CD4-positive, alpha-beta T cell treated with Interferon alpha-2 for 1 hour (primary cell): Measurements from ENCODE around the gene FARP1.

Experiments
- DNase-seq, 2 donors: peaks; one replicate each; pipeline ENCODE4 v3.0.0-alpha.2; 2020 to 2022

Gene FARP1

DNA sequence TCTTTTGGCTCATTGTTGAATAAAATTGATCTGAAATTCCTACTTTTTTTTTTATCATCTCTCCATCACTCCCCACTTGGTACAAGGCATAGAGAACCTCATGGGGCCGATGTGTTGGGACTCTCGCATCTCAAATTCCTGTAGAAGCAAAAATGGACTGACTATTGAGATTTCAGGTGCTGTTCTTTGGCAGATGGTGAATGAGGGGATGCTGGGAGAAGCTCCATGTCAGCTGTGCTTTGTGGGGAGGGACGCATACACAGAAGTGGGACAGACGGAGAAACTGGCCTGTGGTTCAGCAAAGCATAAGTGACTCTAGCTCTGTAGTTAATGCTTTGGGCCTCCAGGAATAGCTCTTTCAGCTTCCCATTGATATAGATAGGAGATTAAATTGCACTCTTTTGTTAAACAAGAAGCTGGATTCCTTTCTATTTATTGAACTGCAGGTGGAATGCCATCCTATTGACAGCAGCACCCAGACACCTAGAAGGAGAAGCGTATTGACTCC, 228.7 kb downstream of the FARP1 start:
- no peak for DNase-seq

DNA sequence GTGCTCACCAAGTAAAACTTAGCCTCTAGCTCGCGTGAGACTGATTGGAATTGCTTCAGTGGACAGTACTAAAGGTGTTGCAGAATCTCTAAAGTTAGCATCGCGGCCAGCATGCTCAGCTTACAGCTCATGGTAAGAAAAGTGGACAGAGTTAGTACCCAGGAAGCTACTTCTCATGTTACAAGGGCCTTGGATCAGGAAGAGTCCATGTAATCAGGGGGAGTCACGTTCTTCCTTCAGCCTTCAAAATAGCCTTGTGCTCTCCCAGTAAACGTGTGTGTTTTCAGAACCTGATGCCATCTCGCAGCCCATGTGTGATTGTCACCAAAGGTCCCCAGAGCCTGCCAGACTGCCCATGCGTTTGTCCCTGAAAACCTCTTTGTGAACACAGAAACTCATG, 230.0 kb downstream of the FARP1 start:
- DNase-seq, result no peak

DNA sequence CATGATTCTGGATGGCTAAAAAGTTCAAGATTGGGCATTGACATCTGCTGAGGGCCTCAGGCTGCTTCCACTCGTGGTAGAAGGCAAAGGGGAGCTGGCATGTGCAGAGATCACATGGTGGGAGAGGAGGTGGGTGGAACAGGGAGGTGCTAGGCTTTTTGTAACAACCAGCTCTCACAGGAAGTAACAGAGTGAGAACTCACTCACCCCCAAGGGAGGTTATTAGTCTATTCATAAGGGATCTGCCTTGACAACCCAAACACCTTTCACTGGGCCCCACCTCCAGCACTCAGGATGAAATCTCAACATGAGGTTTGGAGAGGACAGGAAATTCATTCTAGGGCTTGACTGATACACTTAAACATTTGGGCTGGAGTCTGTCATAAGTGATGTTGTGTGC, 231.9 kb downstream of the FARP1 start:
- no peak for DNase-seq

DNA sequence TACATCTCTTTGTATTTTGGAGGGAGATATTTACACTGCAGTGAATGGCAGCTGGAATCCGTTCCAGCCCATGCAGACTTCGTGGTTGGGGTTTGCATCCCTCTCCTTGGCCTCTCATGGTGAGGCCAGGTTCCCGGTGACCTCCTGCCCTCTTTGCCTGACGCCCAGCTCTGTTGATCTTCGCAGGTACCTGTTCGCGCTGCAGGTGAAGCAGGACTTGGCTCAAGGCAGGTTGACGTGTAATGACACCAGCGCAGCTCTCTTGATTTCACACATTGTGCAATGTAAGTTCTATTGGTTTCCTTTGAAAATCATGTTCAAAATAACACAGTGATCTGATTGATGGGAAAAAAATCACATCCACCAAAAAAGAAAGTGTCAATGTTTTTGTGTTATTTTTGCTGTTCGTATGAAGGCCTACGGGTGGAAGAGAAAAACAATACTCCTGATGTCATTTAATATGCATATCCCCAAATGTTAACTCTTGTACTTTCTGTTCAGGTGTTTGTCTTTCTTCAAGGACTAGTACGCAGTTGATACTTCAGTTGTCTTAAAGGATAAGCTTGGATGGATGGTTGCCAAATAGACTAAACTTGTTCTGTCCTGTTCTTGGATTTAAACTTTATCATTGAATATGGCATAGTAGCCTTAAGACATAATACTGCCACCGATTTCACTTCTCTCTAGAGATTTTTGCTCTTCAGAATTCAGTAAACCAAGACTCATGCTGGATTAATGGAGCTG, 234.9 kb downstream of the FARP1 start:
- no peak for DNase-seq

DNA sequence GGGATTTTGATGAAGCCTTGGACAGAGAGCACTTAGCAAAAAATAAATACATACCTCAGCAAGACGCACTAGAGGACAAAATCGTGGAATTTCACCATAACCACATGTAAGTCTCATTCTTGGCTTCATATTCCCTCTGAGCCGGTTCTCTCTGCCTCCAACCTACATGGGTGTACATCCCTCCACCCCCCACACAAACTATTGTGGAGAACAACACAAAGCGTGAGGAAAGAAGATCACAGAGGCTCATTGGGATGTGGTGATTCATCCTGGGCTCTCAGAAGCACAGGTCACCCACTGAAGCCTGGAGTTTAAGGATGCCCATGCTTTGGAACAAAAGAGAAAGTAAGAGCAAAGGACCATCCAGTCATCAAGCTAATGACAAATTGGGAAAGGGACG, 241.8 kb downstream of the FARP1 start:
- no peak for DNase-seq

DNA sequence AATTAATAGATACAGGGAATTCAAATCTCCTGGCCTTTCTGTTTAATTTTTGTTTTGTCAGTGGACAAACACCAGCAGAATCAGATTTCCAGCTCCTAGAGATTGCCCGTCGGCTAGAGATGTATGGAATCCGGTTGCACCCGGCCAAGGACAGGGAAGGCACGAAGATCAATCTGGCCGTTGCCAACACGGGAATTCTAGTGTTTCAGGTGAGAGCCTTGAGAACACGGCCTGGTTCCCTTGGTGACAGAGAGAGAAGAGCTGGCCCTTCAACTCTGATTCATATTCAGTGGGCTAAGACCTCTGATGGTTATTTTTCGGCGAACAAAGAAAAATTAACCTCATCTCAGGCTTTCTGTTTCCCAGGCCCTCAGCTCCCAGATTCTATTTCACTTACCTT, 242.7 kb downstream of the FARP1 start:
- no peak for DNase-seq

DNA sequence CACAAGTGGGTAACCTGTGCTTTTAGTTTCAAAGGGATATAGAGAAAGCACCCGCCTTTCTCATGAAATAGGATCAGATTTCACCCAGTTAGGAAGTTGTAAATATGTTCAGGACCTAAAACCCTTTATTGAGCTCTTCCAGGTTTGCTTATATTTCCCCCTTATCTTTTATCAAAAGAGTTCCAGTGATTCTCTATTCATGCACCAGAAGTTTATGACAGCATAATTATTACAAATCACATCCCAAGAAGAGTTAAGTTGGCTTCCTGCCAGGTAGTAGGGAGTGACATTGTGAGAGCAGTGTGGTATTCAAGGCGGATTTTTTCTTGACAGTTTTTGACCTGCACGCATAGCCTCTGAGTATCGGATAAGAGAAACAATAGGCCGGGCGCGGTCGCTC, 243.7 kb downstream of the FARP1 start:
- DNase-seq, result no peak

DNA sequence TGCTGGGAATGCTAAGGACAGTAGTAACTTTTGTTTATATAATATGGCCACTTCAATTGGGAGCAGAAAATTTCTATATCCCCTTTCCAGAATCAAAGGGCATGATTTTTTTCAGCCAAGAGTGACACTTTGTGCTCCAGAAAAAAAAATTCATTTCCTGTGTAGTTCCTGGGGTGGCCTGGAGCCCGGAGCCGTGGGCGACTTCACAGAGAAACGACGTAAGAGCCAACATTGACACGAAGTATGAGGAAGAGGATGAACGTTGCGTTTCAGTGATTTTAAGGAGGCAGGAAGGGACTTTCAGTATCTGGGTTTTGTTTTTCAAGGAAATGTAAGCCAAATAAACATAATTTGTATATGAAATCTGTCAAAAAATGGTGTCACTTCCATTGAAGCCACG, 246.4 kb downstream of the FARP1 start:
- DNase-seq, result no peak

DNA sequence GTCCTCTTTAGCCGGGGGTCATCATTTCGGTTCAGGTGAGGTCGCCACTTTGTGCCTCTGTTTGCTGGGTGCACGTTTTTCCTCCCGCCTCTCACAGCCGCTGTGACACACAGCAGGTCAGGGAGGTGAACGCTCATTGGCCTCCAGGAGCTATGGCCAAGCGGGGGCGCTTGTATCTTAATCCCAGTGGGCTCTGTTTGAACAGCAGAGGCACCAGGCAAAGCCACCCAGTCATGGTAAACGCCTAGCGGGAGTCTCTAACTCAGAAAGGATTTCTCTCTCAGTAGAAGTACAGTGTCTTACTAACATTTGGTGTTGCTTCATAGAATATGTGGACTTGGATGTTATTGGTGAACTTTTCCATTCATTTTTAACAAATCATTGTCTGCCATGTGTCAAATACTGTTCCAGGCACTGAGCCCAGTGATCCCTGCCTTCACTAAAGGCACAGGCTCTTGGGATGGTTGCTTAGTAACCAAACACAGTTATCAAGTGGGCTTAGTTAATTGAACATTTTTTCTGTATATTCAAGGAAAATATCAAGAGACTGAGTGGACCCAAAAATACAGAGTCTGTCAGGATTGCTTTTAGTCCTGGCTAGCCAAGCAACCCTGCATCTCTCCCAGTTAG, 247.3 kb downstream of the FARP1 start:
- no peak for DNase-seq

DNA sequence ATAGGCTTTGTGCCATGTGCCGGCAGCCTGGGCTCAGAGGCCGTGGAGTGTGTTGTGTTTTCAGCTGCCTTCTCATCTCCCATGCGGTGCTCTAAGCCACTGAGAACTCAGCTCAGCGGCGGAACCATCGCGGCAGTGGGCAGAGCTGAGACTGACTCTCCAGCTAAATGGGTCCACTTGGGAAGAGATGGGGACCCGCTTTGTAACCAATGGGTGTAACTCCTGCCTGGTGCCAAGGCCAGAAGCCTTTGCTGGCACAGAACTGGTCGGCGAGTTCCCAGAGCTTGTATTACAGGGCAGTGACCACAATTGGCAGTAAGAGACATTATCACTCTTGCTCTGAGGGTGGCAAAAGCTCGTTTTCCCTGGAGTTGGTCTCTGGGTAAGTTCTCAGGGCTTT, 251.0 kb downstream of the FARP1 start:
- no peak for DNase-seq

DNA sequence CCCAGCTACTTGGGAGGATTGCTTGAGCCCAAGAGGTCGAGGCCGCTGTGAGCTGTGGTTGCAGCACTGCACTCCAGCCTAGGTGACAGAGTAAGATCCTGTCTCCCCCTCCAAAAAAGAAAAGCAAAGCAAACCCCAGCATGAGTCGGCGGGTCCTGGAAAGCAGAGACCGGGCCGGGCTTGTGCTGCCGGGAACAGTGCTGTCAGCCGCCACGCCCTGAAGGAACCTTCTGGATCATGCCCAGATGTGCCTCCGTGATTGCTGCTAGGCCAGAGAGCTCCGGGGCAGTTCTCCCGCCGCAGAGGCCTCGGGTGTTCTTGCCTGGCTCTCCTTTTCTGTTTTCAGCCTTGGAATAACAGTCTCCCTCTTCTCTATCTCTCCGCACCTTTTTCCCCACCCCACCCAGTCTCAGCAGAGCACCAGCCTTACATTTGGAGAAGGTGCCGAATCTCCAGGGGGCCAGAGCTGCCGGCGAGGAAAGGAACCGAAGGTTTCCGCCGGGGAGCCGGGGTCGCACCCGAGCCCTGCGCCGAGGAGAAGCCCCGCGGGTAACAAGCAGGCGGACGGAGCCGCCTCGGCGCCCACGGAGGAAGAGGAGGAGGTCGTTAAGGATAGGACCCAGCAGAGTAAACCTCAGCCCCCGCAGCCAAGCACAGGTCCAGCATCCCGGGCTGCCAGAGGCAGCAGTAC, 252.1 kb downstream of the FARP1 start:
- DNase-seq, result no peak

DNA sequence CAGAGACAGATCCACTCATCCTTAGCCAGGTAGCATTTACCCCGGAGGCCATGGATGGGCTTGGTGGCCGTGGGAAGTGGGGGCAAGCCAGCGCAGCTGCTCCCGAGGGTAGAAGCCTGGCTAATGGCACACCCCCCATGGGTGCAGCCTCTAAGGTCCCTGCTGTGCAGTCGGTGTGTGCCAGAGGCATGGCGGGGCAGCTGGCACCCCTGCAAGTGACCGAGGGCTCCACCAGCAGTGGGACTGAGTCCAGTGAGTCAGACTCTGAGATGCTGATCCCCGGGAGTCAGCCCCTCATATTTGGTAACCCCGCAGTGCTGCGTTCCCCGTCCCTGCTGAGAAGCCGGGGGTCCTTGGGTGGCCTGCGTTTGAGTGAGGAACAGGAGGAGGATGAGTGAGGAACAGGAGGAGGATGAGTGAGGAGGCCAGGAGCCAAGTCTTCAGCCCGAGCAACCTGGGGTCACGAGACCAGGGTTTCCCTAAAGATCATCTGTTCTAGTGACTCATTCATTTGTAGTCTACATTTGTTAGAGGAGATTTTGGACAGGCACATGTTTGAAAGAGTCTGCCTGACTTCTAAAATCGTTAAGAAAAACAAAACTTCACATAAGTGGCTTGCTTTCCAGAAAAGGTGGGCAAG, 253.3 kb downstream of the FARP1 start:
- DNase-seq, result no peak

DNA sequence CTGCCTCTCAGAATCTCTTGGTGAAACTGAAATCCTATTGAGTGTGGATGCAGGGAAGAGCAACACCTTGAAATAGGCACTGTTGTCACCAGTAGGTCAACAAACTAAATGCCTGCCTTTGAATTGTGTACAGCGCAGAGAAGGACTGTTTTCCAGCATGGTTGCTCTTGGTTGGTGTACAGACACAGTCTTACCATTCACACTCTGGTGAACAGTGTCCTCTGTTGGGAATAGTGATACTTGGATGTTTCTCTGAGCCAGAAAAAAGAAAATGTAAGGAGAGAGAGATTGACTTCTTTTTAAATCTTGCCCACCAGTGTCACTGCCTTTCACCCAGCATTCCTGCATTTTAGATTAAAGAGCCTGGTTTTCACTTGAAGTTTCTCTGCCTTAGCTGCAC, 254.3 kb downstream of the FARP1 start:
- DNase-seq, result no peak

DNA sequence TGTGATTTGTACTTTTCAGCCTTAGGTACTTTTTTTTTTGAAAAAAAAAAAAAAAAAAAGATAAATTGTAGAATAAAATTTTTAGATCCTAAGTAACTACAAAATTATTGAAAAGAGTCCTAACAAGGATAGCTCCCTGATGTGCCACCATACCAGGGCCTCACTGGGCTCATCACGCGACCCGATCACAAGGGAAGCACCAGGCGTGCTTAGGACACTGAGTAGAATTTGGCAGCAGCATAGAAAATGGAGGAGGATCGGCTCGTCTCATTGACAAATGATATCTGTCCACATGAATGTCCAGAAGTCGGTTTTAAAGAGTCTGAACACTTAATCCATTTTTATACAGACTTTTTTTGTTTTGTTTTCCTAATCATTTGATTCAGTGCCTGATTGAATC, 255.0 kb downstream of the FARP1 start:
- no peak for DNase-seq

DNA sequence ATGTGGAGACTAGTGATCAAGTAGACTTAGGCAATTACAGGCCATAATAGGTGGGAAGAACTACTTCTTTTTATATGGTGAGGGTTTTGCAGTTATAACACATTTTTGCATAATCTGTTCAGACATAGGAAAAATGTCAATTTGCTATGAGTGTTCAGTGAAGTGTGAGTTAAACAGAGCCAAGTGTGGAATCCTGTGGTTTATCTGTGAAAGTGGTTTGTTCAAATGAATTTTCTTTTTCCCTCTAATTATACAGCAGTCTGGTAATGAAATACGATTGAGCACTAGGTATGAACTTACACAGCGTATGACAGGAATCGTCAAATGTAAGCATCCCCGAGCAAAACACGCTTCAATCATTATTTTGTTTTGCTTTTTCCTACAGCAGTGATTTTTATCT, 255.7 kb downstream of the FARP1 start:
- no peak for DNase-seq

DNA sequence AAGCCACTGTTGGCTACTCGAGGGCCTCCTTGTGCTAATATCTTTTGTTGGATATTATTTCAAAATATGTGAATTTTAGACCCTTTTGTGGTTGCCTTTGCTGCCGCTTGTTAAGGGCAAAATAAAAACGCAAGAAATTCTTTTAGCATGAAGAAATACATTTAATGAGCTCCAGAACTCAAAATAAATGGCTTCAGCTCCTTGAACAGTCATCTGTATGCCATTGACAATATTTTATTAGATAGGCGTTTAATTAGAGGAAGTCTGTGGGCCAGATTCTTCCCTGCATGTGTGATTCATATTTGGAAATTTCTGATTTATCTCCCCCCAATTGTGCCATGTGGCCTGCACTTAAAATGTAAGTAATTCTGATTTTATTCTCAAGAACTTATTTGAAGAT, 256.9 kb downstream of the FARP1 start:
- DNase-seq, result no peak

DNA sequence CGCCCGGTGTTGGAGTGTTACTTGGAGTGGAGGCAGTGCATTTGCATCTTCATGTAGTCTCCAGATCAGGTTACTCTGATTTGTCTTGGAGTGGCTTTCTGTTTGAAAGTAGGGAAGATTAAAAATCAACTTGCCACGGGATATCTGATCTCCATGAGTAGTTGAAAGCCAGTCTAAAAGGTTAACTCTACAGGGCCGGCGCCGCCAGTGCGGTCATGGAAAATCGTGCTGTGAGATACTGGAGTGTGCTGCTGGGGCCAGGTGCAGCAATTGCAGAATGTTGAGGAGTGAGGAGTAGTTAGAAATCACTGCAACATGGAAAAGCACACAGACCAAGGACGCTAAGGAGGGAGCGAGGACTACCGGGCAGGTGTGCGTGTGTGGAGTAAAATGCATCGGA, 259.0 kb downstream of the FARP1 start:
- no peak for DNase-seq

DNA sequence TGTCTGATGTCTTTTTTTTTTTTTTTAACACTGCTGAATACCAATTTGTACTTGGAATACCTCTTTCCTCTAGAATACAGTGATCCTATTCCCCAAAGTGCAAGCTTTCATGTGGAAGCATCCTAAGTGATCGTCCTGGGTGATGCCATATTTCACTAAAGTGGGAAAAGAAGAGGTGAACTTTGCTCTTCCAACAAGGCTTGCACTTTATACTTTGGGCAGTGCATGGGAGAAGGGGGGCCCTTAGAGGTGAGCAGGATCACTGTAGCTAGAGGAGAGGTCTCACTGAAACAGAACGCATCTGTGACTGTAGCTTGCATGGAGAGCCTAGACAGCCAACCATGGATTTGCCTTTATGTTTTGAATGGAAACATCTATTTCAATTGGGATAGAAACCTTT, 260.2 kb downstream of the FARP1 start:
- DNase-seq, result no peak

DNA sequence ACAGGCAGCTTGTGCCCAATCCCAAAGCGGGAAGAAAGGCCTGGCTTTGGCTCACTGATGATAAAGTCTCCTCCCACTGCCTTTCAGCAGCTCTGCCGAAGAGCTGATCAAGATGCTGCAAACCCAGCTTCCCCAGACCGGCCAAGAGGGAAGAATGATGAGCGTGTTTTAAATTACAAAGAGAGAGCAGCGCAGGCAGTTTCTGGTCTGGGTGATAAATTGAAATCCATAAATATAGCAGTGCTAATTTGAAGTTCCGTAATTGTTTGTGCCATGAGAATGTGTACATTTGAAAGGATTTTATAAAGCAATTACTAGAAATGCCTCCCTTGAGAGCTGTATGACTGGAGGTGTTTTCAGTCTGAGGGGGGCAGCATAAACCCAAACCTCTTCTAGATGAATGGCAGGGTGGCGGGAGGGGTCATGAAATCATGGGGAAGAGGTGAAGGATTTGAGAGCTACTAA, 262.2 kb downstream of the FARP1 start:
- no peak for DNase-seq

DNA sequence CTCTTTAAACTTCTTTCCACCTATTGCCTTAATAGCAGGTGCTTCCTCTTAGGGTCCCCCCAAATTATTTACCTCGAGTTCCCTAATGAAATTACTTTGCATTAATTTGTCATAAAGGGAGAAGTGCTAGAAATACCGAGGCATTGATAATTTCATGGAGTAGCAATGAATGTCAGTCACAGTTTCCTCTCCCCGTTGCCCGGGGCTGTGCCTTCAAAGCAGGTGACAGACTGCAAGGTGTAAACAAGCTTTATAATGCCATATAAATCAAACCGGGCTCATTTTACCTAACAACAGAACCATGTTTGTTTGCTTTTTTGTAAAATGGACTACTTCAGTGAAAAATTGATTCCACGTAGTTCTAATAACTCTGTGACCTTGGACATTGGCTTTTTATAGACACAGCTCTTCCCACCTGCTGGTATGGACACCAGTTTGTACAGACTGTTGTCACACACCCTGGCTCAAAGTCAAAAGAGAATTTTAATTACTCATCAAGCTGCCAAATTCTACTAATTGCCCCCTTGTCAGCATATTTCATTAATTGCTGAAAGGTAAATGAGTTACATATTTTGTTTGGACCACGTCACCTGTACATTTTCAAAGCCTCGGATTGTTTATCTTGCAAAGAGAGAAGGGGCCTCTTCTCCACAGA, 262.9 kb downstream of the FARP1 start:
- DNase-seq, result no peak

DNA sequence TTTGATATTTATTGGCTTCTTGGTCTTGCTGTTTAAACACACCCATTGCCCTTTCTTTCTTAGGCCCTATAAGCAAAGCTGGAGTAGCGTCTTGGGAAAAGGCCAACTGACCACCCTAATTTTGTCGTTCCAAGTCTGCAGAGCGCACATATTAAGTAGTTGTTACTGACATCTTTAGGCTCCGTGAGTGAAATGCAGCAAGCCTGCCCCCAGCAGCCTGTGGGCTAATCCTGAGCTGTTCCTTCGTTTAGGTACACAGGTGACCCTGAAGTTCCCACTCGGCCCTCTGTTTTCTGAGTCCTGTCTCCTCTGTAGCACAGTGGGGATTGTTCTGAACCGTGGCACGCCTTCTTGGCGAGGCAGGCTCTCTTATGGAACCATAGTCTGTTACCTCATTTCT, 263.5 kb downstream of the FARP1 start:
- DNase-seq, result no peak

DNA sequence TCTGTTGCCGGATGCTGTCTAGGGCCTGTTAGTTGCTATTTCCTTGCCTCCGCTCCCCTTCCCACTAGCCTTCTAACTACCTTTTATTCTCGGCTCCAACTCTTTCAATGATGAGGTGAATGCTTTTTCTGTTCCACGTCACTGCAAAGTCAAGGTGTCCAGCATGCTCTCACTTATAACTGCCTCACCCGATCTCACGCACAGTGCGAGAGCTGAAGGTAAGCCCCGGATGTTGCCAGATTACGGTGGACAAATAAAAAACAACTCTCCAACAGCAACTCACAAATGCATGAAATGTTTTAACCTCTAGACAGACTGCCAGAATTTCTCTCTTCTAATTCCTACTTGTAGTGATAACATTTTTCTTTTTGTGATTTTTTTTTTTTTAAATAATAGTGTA, 264.1 kb downstream of the FARP1 start:
- DNase-seq, result no peak

DNA sequence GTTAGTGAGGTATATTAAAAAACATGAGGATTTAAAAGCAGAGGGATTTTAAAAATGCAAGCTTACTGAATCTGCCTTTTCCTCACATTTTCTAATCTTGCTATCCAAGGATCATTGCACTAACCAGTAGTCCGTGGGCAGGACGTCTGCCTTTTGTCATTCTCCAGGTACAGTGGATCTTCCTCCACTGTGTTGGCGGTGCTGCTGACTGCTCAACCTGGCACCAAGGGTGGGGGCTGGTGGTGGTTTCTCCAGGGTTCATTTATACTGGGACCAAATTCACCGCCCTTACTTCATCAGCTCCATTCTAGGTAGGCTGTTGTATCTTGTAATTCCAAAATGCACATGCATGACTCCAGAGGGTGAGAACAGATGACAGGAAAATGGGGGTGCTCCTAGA, 264.7 kb downstream of the FARP1 start:
- no peak for DNase-seq
